ENCODE results near the gene MCM5.

Gene MCM5

DNA sequence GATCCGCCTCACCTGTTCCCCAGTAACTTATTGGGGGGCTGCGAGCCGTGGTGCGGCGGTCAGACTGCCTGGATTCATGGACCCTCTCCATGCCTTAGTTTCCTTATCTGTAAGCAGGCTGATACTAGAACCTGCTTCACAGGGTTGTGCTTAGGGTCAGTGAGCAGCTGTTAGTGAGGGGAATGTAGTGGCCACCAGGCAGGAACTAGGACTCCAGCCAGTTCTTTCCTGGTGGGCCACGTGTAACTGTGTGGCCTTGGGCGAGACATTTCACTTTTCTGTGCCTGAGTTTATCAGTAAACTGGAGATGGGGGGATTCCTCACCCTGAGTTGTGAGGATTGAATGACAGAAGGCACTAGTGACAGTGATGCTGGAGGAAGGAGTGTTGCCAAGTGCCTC is 24.8 kb downstream of the MCM5 start:
- no peak overlapping the region for H3K4me3 ChIP-seq (ENCODE audit: low read depth, low read length)
- TF ChIP-seq, protein P1, sequence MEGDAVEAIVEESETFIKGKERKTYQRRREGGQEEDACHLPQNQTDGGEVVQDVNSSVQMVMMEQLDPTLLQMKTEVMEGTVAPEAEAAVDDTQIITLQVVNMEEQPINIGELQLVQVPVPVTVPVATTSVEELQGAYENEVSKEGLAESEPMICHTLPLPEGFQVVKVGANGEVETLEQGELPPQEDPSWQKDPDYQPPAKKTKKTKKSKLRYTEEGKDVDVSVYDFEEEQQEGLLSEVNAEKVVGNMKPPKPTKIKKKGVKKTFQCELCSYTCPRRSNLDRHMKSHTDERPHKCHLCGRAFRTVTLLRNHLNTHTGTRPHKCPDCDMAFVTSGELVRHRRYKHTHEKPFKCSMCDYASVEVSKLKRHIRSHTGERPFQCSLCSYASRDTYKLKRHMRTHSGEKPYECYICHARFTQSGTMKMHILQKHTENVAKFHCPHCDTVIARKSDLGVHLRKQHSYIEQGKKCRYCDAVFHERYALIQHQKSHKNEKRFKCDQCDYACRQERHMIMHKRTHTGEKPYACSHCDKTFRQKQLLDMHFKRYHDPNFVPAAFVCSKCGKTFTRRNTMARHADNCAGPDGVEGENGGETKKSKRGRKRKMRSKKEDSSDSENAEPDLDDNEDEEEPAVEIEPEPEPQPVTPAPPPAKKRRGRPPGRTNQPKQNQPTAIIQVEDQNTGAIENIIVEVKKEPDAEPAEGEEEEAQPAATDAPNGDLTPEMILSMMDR (IDR thresholded peaks at IDR 0.05; ENCODE audit: low read depth, low read length) = no peak

DNA sequence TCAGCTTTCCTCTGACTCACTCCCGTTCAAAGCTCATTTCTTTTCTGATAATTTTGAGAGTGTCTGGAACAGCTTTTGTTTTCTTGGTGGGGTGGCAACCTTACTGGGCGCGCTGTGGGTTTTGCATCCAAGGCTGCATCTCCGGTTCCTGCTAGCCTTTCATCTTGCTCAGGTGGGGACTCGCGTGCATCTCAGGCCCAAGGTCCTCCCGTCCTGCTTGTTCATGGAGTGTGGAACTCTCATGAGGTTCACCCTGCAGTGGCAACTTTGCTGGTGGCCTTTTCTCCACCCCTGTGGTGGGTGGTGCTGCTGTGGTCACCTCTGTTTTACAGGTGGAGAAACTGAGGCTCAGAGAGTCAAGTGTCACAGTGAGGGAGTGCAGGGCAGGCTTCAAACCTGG is 25.6 kb downstream of the MCM5 start:
- TF ChIP-seq, protein P1 (IDR thresholded peaks at IDR 0.05; ENCODE audit: low read depth, low read length) = no peak
- no peak overlapping the region for H3K4me3 ChIP-seq (ENCODE audit: low read depth, low read length)

DNA sequence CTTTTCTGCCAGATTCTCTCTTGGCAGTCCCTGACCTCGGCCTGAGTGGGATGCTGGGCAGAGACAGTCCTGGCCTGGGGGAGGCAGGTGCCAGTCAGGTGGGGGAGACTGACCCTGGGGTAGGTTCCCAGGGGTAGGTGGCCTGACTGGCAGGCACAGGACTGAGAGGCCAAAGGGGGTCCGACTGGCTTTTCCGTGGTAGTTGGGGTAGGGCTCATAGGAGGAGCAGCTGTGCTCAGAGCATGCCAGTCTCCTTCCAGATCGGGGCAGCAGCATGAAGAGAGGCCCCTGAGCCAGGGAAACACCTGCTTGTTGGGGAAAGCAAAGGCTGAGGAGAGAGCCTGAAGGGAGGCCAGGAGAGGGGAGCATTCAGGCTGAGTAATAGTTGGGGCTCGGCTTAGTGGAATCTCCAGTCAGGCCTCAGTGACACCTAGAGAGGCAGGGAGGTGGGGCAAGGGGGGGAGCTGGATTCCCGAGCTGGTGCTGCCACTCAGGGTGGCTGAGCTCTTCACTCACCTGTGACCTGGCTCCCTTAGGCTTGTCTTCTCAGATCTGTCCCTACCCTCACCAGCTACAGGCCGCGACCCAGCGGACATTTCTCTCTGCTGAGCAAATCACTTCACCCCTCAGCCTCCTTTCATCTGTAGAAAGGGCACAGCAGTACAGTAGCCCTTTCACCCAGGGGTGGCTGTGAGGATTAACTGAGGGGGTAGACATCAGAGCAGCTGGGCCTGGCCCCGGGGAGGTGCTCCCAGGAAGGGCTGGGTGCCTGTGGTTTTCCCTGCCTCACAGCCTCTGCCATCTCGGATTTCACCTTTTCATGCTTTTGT is 26.2 kb downstream of the MCM5 start:
- TF ChIP-seq, protein P1 (IDR thresholded peaks at IDR 0.05; ENCODE audit: low read depth, low read length) = no peak

DNA sequence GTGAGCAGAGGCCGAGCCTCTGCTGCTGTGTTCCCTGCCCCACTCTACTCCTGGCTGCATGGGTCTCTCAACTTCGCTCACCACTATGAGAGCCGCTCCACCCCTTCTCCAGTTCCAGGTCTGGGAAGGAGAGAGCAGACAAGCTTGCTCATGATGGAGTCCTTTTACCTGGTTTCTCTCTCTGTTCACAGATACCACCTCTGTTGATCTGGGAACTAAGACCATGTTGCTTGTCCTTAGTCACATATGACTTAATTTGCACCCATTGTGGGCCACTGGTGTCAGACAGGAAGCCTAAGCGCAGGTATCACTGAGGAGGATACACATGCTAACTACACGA is 26.8 kb downstream of the MCM5 start:
- no peak overlapping the region for H3K4me3 ChIP-seq (ENCODE audit: low read depth, low read length)
- TF ChIP-seq, protein P1 (IDR thresholded peaks at IDR 0.05; ENCODE audit: low read depth, low read length) = no peak

More for the DNA sequence above, 26.2 kb downstream of the MCM5 start:
- H3K4me3 ChIP-seq (ENCODE audit: low read depth, low read length) = no peak overlapping the region

DNA sequence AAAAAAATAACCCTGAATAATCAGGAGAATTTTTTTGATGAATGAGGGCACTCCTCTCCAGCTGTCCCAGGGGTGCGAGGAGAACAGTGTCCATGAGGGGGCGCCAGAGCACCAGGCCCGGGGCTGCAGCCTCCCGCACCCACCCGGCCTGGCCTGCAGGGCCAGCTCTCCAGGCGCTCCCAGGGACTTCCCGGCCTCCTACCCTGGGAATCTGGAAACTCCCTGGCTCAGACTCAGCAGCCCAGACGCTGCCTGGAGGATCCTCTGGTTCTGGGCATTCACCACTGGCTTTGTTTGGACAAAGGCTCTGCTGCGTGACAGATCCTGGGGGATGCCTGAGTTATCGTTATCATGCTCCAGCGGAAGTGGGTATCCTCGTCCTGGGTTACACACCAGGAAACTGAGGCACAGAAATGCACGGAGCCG is 31.0 kb downstream of the MCM5 start:
- no peak overlapping the region for H3K4me3 ChIP-seq (ENCODE audit: low read depth, low read length)
- TF ChIP-seq, protein P1 (IDR thresholded peaks at IDR 0.05; ENCODE audit: low read depth, low read length) = peak; percentile 97

DNA sequence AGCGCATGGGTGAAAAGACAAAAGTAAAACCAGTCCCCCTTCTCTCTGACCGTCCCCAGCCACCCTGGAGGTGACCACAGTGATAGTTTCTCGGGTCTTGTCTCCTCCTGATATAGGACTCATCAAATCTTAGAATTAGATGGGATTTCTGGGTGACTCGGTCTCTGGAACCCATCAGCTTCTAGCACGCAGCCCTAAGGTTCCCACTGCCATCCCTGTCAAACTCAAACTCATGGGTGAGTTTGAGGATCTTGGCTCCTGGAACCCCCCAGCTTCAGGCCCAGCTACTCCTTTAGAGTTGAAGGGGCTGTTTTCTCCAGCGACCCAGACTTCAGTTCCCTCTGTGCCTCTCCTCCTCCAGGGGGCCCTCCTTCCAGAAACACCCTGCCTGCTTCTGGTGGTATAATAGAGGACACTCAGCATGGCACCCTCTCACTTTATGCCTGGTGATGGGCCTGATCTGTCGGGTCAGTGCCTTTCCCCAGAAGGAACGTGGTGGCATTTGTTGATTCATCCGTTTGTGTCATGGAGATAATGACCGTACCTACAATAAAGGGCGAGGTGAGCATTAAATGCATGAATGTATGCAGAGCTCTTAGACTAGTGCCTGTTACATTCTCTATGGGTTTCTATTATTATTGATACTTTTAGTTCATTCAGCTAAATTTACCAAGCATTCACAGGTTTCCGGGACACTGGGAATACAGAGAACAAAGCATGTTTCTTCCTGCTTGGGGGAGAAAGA is 31.7 kb downstream of the MCM5 start:
- H3K4me3 ChIP-seq (ENCODE audit: low read depth, low read length) = no peak overlapping the region
- TF ChIP-seq, protein P1 (IDR thresholded peaks at IDR 0.05; ENCODE audit: low read depth, low read length) = 0 out of 2 replicates have a peak, but pooled peaks have one; percentile 7

All from WI38 (cell line).